ENCODE data around the gene NTN5.

The NTN5 gene

GRCh38 chr19:48669903-48670668 is 2.7 kb downstream of the NTN5 start:
- H3K4me1 Mint-ChIP-seq, result peaks cover 50% of the 10 kb centered on the region
- no peak overlapping the region for H3K4me3 Mint-ChIP-seq
- peaks cover 4% of the 10 kb centered on the region for H3K36me3 Mint-ChIP-seq (ENCODE audit: low read depth)
- DNase-seq, result no peak
- H3K27me3 Mint-ChIP-seq (ENCODE audit: low read depth, poor library complexity), result peaks cover 11% of the 10 kb centered on the region
- TF ChIP-seq CTCF (IDR thresholded peaks at IDR 0.05), result no peak
- H3K27ac Mint-ChIP-seq, result no peak overlapping the region
- peaks cover 7% of the 10 kb centered on the region for H3K9me3 Mint-ChIP-seq

- H3K4me3 Mint-ChIP-seq, result no peak overlapping the region
- no peak overlapping the region for H3K27ac Mint-ChIP-seq
Measured at GRCh38 chr19:48668761-48669160, 4.1 kb downstream of the NTN5 start.

GRCh38 chr19:48668332-48668731 is 4.5 kb downstream of the NTN5 start:
- Mint-ChIP-seq H3K9me3 (peaks cover 7% of the 10 kb centered on the region), H3K36me3 (ENCODE audit: low read depth) (peaks cover 4% of the 10 kb centered on the region), H3K27ac (no peak overlapping the region), H3K27me3 (ENCODE audit: low read depth, poor library complexity) (peaks cover 4% of the 10 kb centered on the region), H3K4me3 (no peak overlapping the region), H3K4me1 (peaks cover 36% of the 10 kb centered on the region)
- DNase-seq, result no peak
- no peak for TF ChIP-seq CTCF (IDR thresholded peaks at IDR 0.05)

More at GRCh38 chr19:48668761-48669160, 4.1 kb downstream of the NTN5 start:
- no peak for TF ChIP-seq CTCF (IDR thresholded peaks at IDR 0.05)
- H3K9me3 Mint-ChIP-seq, result peaks cover 7% of the 10 kb centered on the region
- H3K27me3 Mint-ChIP-seq (ENCODE audit: low read depth, poor library complexity), result peaks cover 4% of the 10 kb centered on the region
- H3K4me1 Mint-ChIP-seq, result peaks cover 40% of the 10 kb centered on the region
- no peak for DNase-seq
- H3K36me3 Mint-ChIP-seq (ENCODE audit: low read depth), result peaks cover 4% of the 10 kb centered on the region

- no peak for TF ChIP-seq CTCF (IDR thresholded peaks at IDR 0.05)
- H3K9me3 Mint-ChIP-seq, result peaks cover 7% of the 10 kb centered on the region
- H3K27ac Mint-ChIP-seq, result no peak overlapping the region
- H3K4me1 Mint-ChIP-seq, result peaks cover 36% of the 10 kb centered on the region
- peaks cover 6% of the 10 kb centered on the region for H3K27me3 Mint-ChIP-seq (ENCODE audit: low read depth, poor library complexity)
- no peak overlapping the region for H3K4me3 Mint-ChIP-seq
- DNase-seq, result no peak
- peaks cover 4% of the 10 kb centered on the region for H3K36me3 Mint-ChIP-seq (ENCODE audit: low read depth)
Measured at GRCh38 chr19:48665786-48666185, 7.0 kb downstream of the NTN5 start.

- Mint-ChIP-seq H3K27me3 (ENCODE audit: low read depth, poor library complexity) (peaks cover 2% of the 10 kb centered on the region), H3K27ac (no peak overlapping the region), H3K4me1 (peaks cover 26% of the 10 kb centered on the region)
Measured at GRCh38 chr19:48664476-48664875, 8.3 kb downstream of the NTN5 start.

More at GRCh38 chr19:48664476-48664875, 8.3 kb downstream of the NTN5 start:
- DNase-seq, result no peak
- Mint-ChIP-seq H3K9me3 (peaks cover under 1% of the 10 kb centered on the region), H3K36me3 (ENCODE audit: low read depth) (no peaks in the 10 kb centered on the region), H3K4me3 (no peak overlapping the region)
- no peak for TF ChIP-seq CTCF (IDR thresholded peaks at IDR 0.05)
